ENCODE measurements around the gene EZR. TPM values are rescaled to one million over a fixed set of nuclear protein-coding genes. Genes with fewer than 3 reads are reported as not detected.

EZR gene
- total RNA-seq, 2 experiments from 2014 or later = 235 to 257 TPM

GRCh38 chr6:158770533-158771330 lies 48.4 kb downstream of the EZR start:
- POLR2A ChIA-PET = no interaction called here
- ATAC-seq (ENCODE audit: low read depth) = no peak
- no peaks in the 10 kb centered on the region for H3K27me3 Mint-ChIP-seq
- no peaks in the 10 kb centered on the region for H3K9me3 Mint-ChIP-seq
- H3K36me3 Mint-ChIP-seq = peaks cover 31% of the 10 kb centered on the region
- DNase-seq = no peak
- H3K4me3 Mint-ChIP-seq = no peak overlapping the region
- peaks cover 23% of the 10 kb centered on the region for H3K4me1 Mint-ChIP-seq
- H3K27ac Mint-ChIP-seq = peak overlapping the region; percentile 84

DNA sequence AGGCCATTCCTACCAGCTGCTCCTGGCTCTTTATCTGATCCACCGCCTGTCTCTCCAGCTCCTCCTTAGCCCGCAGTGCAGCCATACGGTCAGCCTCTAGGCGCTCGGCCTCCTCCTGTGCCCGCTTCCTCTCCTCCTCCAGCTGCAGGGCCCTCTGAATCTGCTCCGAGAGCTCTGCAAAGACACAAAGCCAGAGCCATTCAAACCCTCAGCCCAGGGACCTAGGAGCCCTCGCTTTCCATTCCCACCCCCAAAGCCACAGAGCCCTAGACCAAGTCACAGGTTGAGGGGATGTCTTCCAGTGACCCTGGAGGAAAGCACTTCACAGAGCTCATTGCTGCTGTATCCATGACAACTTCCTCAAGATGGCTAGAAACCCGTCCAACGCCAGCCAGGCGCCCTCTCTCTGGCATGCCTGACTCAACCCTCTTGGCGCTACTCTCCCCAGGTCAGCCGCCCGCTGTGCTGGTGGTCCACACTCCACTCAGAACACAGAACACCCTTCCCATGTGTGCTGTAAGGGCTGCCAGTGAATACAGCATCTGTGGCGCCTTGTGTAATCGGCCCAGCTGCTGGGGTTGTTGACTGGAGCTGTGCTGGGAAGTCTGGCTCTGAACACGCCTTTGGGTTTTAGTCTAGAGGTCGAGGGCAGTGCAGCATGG lies 49.3 kb downstream of the EZR start:
- Mint-ChIP-seq H3K4me1 (peaks cover 23% of the 10 kb centered on the region), H3K27me3 (no peaks in the 10 kb centered on the region), H3K9me3 (no peaks in the 10 kb centered on the region), H3K4me3 (no peak overlapping the region), H3K27ac (peak overlapping the region; percentile 70), H3K36me3 (peaks cover 33% of the 10 kb centered on the region)
- no peak for DNase-seq
- POLR2A ChIA-PET = no interaction called here
- no peak for ATAC-seq (ENCODE audit: low read depth)

GRCh38 chr6:158769234-158769770 lies 49.9 kb downstream of the EZR start:
- H3K27me3 Mint-ChIP-seq = no peaks in the 10 kb centered on the region
- H3K4me1 Mint-ChIP-seq = peaks cover 23% of the 10 kb centered on the region
- no peaks in the 10 kb centered on the region for H3K9me3 Mint-ChIP-seq
- ATAC-seq (ENCODE audit: low read depth) (no peak), DNase-seq (no peak)
- H3K27ac Mint-ChIP-seq = peak overlapping the region; percentile 70
- peaks cover 31% of the 10 kb centered on the region for H3K36me3 Mint-ChIP-seq
- H3K4me3 Mint-ChIP-seq = no peak overlapping the region
- POLR2A ChIA-PET = interaction anchor here (1.7 kb wide), 1 partner anchor 65 kb away, joined by 3 read pairs; no protein-coding TSS in a partner anchor

- DNase-seq = no peak
- POLR2A ChIA-PET = interaction anchor here (0.6 to 1.7 kb wide), 2 partner anchors 30 to 64 kb away, joined by 3 to 4 read pairs; no protein-coding TSS in a partner anchor
- Mint-ChIP-seq H3K27ac (peak overlapping the region; percentile 4), H3K4me3 (no peak overlapping the region), H3K36me3 (peaks cover 31% of the 10 kb centered on the region), H3K4me1 (peaks cover 22% of the 10 kb centered on the region), H3K9me3 (no peaks in the 10 kb centered on the region), H3K27me3 (no peaks in the 10 kb centered on the region)
- ATAC-seq (ENCODE audit: low read depth) = no peak
Measured at GRCh38 chr6:158768436-158768835, 50.7 kb downstream of the EZR start.

GRCh38 chr6:158767709-158768108 lies 51.5 kb downstream of the EZR start:
- ATAC-seq (ENCODE audit: low read depth) = no peak
- Mint-ChIP-seq H3K4me3 (no peak overlapping the region), H3K36me3 (peaks cover 31% of the 10 kb centered on the region), H3K9me3 (no peaks in the 10 kb centered on the region), H3K4me1 (peaks cover 15% of the 10 kb centered on the region), H3K27ac (no peak overlapping the region), H3K27me3 (no peaks in the 10 kb centered on the region)
- no peak for DNase-seq
- POLR2A ChIA-PET = interaction anchor here (0.6 to 1.7 kb wide), 2 partner anchors 31 to 63 kb away, joined by 3 to 4 read pairs; no protein-coding TSS in a partner anchor

DNA sequence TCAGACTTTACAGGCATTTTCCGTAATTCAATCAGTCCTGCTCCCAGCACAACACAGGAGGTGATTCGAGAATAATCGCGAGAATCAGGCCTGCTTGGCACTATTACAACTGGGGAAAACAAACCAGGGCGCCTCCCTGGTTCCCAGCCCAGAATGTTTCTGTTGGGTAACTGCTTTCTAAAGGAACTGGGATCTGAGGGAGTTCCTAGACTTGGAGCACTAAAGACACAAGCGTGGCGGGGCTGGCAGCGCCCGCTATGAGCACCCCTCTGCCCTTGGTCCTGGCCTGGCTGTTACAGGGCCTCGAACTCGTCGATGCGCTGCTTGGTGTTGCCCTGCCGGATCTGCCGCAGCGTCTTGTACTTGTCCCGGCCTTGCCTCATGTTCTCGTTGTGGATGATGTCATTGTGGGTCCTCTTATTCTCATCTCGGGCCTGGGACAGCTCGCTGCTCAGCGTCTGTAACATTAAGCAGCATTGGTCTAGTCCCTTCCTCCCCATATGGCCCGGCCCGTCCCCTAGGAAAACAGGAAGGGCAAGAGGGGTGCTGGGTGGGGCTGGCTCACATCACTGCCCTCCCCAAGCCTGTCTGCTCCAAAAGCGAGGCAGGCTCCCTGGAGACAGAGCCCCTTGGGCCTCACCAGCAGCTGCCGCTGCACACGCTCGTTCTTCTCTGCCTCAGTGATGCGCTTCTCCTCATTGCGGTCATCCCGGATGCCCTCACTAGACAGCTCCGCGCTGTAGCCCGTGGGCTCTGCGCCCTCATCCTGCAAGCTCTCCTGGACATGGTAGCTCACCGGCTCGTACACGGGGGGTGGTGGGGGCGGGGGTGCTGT lies 52.3 kb downstream of the EZR start:
- no peaks in the 10 kb centered on the region for H3K9me3 Mint-ChIP-seq
- POLR2A ChIA-PET = no interaction called here
- peaks cover 32% of the 10 kb centered on the region for H3K36me3 Mint-ChIP-seq
- H3K4me3 Mint-ChIP-seq = no peak overlapping the region
- no peak for DNase-seq
- no peaks in the 10 kb centered on the region for H3K27me3 Mint-ChIP-seq
- peaks cover 9% of the 10 kb centered on the region for H3K4me1 Mint-ChIP-seq
- H3K27ac Mint-ChIP-seq = no peak overlapping the region
- peak; percentile 10 for ATAC-seq (ENCODE audit: low read depth)

GRCh38 chr6:158765499-158766068 lies 53.6 kb downstream of the EZR start:
- Mint-ChIP-seq H3K36me3 (peaks cover 27% of the 10 kb centered on the region), H3K4me3 (no peak overlapping the region), H3K27me3 (no peaks in the 10 kb centered on the region), H3K4me1 (peaks cover 1% of the 10 kb centered on the region), H3K9me3 (no peaks in the 10 kb centered on the region), H3K27ac (peak overlapping the region; percentile 23)
- POLR2A ChIA-PET = no interaction called here
- no peak for ATAC-seq (ENCODE audit: low read depth)
- DNase-seq = no peak

DNA sequence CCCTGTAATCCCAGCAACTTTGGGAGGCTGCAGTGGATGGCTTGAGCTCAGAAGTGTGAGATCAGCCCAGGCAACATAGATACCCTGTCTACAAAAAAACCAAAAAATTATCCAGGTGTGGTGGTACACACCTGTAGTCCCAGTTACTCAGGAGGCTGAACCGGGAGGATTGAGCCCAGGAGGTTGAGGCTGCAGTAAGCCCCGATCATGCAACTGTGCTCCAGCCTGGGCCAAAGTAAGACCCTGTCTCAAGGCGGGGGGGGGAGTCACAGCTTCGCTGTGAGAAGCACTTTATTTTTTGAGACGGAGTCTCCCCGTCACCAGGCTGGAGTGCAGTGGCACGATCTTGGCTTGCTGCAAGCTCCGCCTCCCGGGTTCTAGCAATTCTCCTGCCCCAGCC lies 54.2 kb downstream of the EZR start:
- no peaks in the 10 kb centered on the region for H3K9me3 Mint-ChIP-seq
- no peaks in the 10 kb centered on the region for H3K27me3 Mint-ChIP-seq
- H3K4me1 Mint-ChIP-seq = peaks cover 1% of the 10 kb centered on the region
- H3K27ac Mint-ChIP-seq = no peak overlapping the region
- no peak for DNase-seq
- H3K36me3 Mint-ChIP-seq = peaks cover 25% of the 10 kb centered on the region
- H3K4me3 Mint-ChIP-seq = no peak overlapping the region
- ATAC-seq (ENCODE audit: low read depth) = no peak
- POLR2A ChIA-PET = no interaction called here

DNA sequence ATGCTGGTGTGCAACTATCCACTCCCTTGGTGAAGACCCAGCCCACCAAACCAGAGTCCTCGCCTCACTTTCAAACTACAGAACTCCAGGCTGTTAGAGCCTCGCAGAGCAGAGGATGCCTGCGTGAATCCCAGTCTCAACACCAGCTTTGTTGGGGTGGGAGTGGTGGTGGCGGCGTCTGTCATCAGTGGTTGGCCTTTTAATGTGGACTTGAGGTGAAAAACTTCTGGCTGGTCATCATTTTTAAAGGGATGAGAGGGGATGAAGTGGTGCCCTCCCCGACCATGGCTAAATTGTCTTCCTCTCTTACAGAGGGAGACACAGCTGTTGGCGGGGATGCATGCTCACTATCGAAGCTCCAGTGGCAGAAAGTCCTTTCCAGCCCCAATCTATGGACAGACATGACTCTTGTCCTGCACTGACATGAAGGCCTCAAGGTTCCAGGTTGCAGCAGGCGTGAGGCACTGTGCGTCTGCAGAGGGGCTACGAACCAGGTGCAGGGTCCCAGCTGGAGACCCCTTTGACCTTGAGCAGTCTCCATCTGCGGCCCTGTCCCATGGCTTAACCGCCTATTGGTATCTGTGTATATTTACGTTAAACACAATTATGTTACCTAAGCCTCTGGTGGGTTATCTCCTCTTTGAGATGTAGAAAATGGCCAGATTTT lies 54.9 kb downstream of the EZR start:
- Mint-ChIP-seq H3K9me3 (no peaks in the 10 kb centered on the region), H3K27me3 (no peaks in the 10 kb centered on the region), H3K27ac (no peak overlapping the region), H3K4me3 (no peak overlapping the region), H3K4me1 (no peaks in the 10 kb centered on the region), H3K36me3 (peaks cover 20% of the 10 kb centered on the region)
- POLR2A ChIA-PET = no interaction called here
- DNase-seq (no peak), ATAC-seq (ENCODE audit: low read depth) (no peak)

DNA sequence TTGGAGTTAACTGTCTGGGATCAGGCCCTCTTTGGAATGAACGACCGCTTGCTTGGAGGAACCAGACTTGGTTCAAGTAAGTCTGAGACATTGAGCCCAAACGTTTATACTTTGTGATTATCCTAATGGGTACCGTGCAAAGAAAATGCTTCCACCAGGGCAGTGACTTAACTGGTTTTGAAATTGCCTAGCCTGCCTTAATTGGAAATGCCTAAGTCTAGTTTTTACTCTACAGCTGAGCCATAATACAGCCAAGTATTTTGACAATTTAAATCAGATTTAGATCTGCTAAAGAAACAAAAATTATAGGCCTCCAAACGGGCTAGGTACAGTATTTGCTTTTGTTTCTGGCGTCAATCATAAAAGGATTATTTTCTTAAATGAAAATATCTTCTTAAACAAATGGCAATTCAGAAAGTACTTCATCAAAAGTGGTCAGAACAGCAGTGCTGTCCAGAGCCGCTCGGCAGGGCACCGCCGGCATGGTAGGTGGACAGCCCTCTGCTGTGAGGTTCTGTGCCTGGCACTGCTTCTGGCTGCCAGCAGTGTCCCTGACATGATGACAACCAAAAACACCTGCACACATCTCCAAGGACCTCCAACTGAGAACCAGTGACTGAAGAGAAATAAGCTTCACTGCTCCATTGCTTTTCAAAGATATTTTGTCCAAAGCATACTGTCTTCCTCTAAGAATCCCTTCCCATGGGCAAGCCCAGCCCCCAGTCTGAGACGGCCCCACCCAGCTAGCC lies 55.6 kb downstream of the EZR start:
- H3K4me3 Mint-ChIP-seq = no peak overlapping the region
- peaks cover 20% of the 10 kb centered on the region for H3K36me3 Mint-ChIP-seq

DNA sequence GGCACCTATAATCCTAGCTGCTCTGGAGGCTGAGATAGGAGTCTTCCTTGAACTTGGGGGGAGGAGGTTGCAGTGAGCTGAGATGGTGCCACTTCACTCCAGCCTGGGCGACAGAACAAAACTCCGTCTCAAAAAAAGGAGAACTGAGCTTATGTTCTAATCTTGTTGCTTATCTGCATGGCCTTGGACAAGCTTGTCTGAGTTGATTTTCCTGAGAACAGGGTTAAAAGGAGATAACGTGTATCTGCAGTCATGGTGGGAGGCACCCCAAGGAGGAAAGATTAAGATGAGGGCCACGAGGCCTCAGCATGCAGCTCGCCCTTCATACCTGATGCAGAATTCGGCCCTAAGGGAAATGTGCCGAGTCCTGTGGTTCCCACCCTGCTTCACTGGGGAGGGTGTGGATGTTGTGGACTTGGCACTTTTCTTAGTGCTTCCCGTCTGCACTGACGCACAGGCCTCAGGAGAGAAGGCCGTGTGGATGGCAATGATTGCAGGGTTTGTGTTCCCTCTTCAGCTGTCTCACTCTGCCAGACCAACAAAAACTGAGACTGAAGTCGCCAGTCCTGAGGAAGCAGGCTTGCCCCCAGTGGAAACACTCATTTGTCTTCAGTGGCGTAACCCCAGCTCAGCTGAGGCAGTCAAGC lies 56.3 kb downstream of the EZR start:
- no peak overlapping the region for H3K27ac Mint-ChIP-seq

More for the DNA sequence above, 55.6 kb downstream of the EZR start:
- DNase-seq (no peak), ATAC-seq (ENCODE audit: low read depth) (no peak)
- POLR2A ChIA-PET = no interaction called here
- Mint-ChIP-seq H3K9me3 (no peaks in the 10 kb centered on the region), H3K4me1 (no peaks in the 10 kb centered on the region), H3K27me3 (no peaks in the 10 kb centered on the region), H3K27ac (no peak overlapping the region)

More for the DNA sequence above, 56.3 kb downstream of the EZR start:
- no peak for DNase-seq
- Mint-ChIP-seq H3K4me3 (no peak overlapping the region), H3K4me1 (no peaks in the 10 kb centered on the region), H3K36me3 (peaks cover 19% of the 10 kb centered on the region), H3K27me3 (no peaks in the 10 kb centered on the region), H3K9me3 (no peaks in the 10 kb centered on the region)
- POLR2A ChIA-PET = no interaction called here
- ATAC-seq (ENCODE audit: low read depth) = no peak

All from activated naive CD8-positive, alpha-beta T cell treated with anti-CD3 and anti-CD28 coated beads, Interleukin-2, amount 10 ng/mL, durations not matched to agents 7 days and 5 days (primary cell).